SK-N-SH treated with all-trans-retinoic acid at 6 μM for 48 hours (cell line): ENCODE measurements around the gene HOOK1.

Experiments used
- ATAC-seq: fragments of 200-7000 bp; cut with Tn5 transposase; 3 replicates; pipeline ENCODE4 v1.9.1; 2020; ENCODE audit warnings: mild to moderate bottlenecking, moderate library complexity
- ARNTL ChIP-seq: fragments of 450-650 bp; formaldehyde crosslinking; IDR thresholded peaks from 2 replicates; pipeline ENCODE4 v1.5.0; 2020; ENCODE audit warnings: low read depth, mild to moderate bottlenecking, moderate library complexity, borderline replicate concordance
- BACH2 ChIP-seq: fragments of 250-450 bp; sonication (Bioruptor Pico); IDR thresholded peaks from 2 replicates; pipeline ENCODE4 v1.9.0; 2021; ENCODE audit warnings: mild to moderate bottlenecking, borderline replicate concordance
- CREB5 ChIP-seq: fragments of 250-450 bp; sonication (Bioruptor Pico); IDR thresholded peaks from 2 replicates; pipeline ENCODE4 v1.5.1; 2020; ENCODE audit warnings: low read depth, mild to moderate bottlenecking, moderate library complexity
- CSDC2 ChIP-seq: fragments of 250-450 bp; sonication (Bioruptor Pico); IDR thresholded peaks from 2 replicates; pipeline ENCODE4 v1.5.0; 2020; ENCODE audit warnings: mild to moderate bottlenecking, moderate library complexity
- CSRNP3 ChIP-seq: fragments of 250-450 bp; sonication (Bioruptor Pico); IDR thresholded peaks from 2 replicates; pipeline ENCODE4 v1.5.1; 2021; ENCODE audit warnings: mild to moderate bottlenecking, moderate library complexity
- ESRRG ChIP-seq: fragments of 250-450 bp; sonication (Bioruptor Pico); IDR thresholded peaks from 2 replicates; pipeline ENCODE4 v1.6.1; 2021; ENCODE audit warnings: mild to moderate bottlenecking
- ISL1 ChIP-seq: fragments of 250-450 bp; sonication (Bioruptor Pico); IDR thresholded peaks from 2 replicates; pipeline ENCODE4 v2.1.2; 2022; ENCODE audit warnings: mild to moderate bottlenecking, moderate library complexity
- OSR1 ChIP-seq: fragments of 250-450 bp; sonication (Bioruptor Pico); IDR thresholded peaks from 2 replicates; pipeline ENCODE4 v1.8.0; 2022; ENCODE audit warnings: moderate library complexity, mild to moderate bottlenecking, inconsistent platforms
- PATZ1 ChIP-seq: fragments of 250-450 bp; sonication (Bioruptor Pico); IDR thresholded peaks from 2 replicates; pipeline ENCODE4 v1.8.0; 2020; ENCODE audit warnings: mild to moderate bottlenecking, moderate library complexity, borderline replicate concordance
- POU6F1 ChIP-seq: fragments of 250-450 bp; sonication (Bioruptor Pico); IDR thresholded peaks from 2 replicates; pipeline ENCODE4 v1.8.0; 2021; ENCODE audit warnings: low read depth, mild to moderate bottlenecking, moderate library complexity, borderline replicate concordance
- PPARA ChIP-seq: fragments of 250-450 bp; sonication (Bioruptor Pico); IDR thresholded peaks from 2 replicates; pipeline ENCODE4 v1.5.0; 2020; ENCODE audit warnings: mild to moderate bottlenecking, borderline replicate concordance
- TCF4 ChIP-seq: fragments of 250-450 bp; sonication (Bioruptor Pico); IDR thresholded peaks from 2 replicates; pipeline ENCODE4 v1.8.0; 2021; ENCODE audit warnings: mild to moderate bottlenecking, moderate library complexity, borderline replicate concordance
- TOX ChIP-seq: fragments of 250-450 bp; sonication (Bioruptor Pico); IDR thresholded peaks from 2 replicates; pipeline ENCODE4 v1.8.0; 2021; ENCODE audit warnings: mild to moderate bottlenecking, moderate library complexity, borderline replicate concordance
- TSHZ2 ChIP-seq: fragments of 250-450 bp; sonication (Bioruptor Pico); IDR thresholded peaks from 2 replicates; pipeline ENCODE4 v1.5.0; 2020; ENCODE audit warnings: mild to moderate bottlenecking, moderate library complexity
- ZC3H10 ChIP-seq: fragments of 250-450 bp; sonication (Bioruptor Pico); IDR thresholded peaks from 2 replicates; pipeline ENCODE4 v1.5.1; 2021; ENCODE audit warnings: mild to moderate bottlenecking, moderate library complexity
- ZFP3 ChIP-seq: fragments of 250-450 bp; sonication (Bioruptor Pico); IDR thresholded peaks from 2 replicates; pipeline ENCODE4 v1.5.0; 2020; ENCODE audit warnings: mild to moderate bottlenecking, moderate library complexity
- ZFP30 ChIP-seq: fragments of 450-650 bp; formaldehyde crosslinking; IDR thresholded peaks from 2 replicates; pipeline ENCODE4 v1.5.0; 2022; ENCODE audit warnings: mild to moderate bottlenecking, moderate library complexity
- ZNF565 ChIP-seq: fragments of 450-650 bp; formaldehyde crosslinking; conservative IDR thresholded peaks from 2 replicates; pipeline ENCODE4 v1.5.0; 2020; ENCODE audit warnings: low read depth, mild to moderate bottlenecking, moderate library complexity
- ZNF70 ChIP-seq: fragments of 450-650 bp; formaldehyde crosslinking; IDR thresholded peaks from 2 replicates; pipeline ENCODE4 v1.5.0; 2020; ENCODE audit warnings: mild to moderate bottlenecking, moderate library complexity
- ZNF8 ChIP-seq: fragments of 450-650 bp; formaldehyde crosslinking; IDR thresholded peaks from 2 replicates; pipeline ENCODE4 v1.5.0; 2020; ENCODE audit warnings: mild to moderate bottlenecking, moderate library complexity

HOOK1 gene

GRCh38 chr1:59885160-59885832, 70.5 kb downstream of the HOOK1 start:
- no peak for ATAC-seq
- TF ChIP-seq ZFP30 (CRISPR knock-in tag) (no peak), ZC3H10 (CRISPR knock-in tag) (no peak), POU6F1 (CRISPR knock-in tag) (no peak), PPARA (CRISPR knock-in tag) (no peak), CSDC2 (CRISPR knock-in tag) (no peak), ZFP3 (no peak), BACH2 (CRISPR knock-in tag) (no peak), ZNF8 (no peak), ISL1 (CRISPR knock-in tag) (no peak), ZNF565 (no peak), TCF4 (no peak), PATZ1 (CRISPR knock-in tag) (no peak), TSHZ2 (CRISPR knock-in tag) (no peak), ESRRG (CRISPR knock-in tag) (no peak), TOX (CRISPR knock-in tag) (no peak), ZNF70 (CRISPR knock-in tag) (no peak)
- TF ChIP-seq, all 23 proteins: peak for 0

GRCh38 chr1:59892841-59893811, 78.4 kb downstream of the HOOK1 start:
- no peak for ATAC-seq
- TF ChIP-seq OSR1 (CRISPR knock-in tag): no peak

GRCh38 chr1:59897165-59897564, 82.4 kb downstream of the HOOK1 start:
- no peak for ATAC-seq
- TF ChIP-seq TOX (CRISPR knock-in tag): no peak
- TF ChIP-seq CSRNP3 (CRISPR knock-in tag): no peak

GRCh38 chr1:59898927-59899326, 84.2 kb downstream of the HOOK1 start:
- TF ChIP-seq ZNF8 (no peak), ZNF70 (CRISPR knock-in tag) (no peak), CREB5 (CRISPR knock-in tag) (no peak), TCF4 (no peak), ARNTL (CRISPR knock-in tag) (no peak), PPARA (CRISPR knock-in tag) (no peak), ISL1 (CRISPR knock-in tag) (no peak), ESRRG (CRISPR knock-in tag) (no peak)
- TF ChIP-seq, all 23 proteins: peak for 0
- ATAC-seq: no peak; the same call in 2 of the 3 replicates
